DND-41 (cell line): ENCODE results near the gene PDF.
"Not testable (repeated sequence)": the region's sequence is repeated elsewhere in the genome, so short reads cannot be mapped to it uniquely, and the experiment has no call there.

Experiments
- ATAC-seq: fragments of 200-7000 bp; cut with Tn5 transposase; 3 replicates; pipeline ENCODE4 v1.9.1; 2021; ENCODE audit warnings: low read depth; ENCODE audit not compliant: insufficient read depth
- DNase-seq: peaks from one replicate; pipeline ENCODE4 v3.0.0-alpha.2; 2020
- H2AFZ ChIP-seq: 2 replicates; pipeline ENCODE4 v1.6.0; 2012; ENCODE audit warnings: low read depth, low read length
- H3K27ac ChIP-seq: 2 replicates; pipeline ENCODE4 v1.5.1; 2012; ENCODE audit warnings: low read length, inconsistent platforms
- H3K27me3 ChIP-seq: fragments of 200-600 bp; sonication (generic); 2 replicates; pipeline ENCODE4 v1.6.0; 2012; ENCODE audit warnings: low read length, mild to moderate bottlenecking, inconsistent platforms; ENCODE audit not compliant: insufficient read depth, poor library complexity
- H3K36me3 ChIP-seq: 2 replicates; pipeline ENCODE4 v1.5.1; 2012; ENCODE audit warnings: low read length, inconsistent platforms; ENCODE audit not compliant: insufficient read depth
- H3K4me1 ChIP-seq: 2 replicates; pipeline ENCODE4 v1.5.1; 2012; ENCODE audit warnings: mild to moderate bottlenecking, low read length; ENCODE audit not compliant: insufficient read depth
- H3K4me2 ChIP-seq: 2 replicates; pipeline ENCODE4 v1.6.0; 2012; ENCODE audit warnings: mild to moderate bottlenecking, moderate library complexity, low read length, inconsistent platforms; ENCODE audit not compliant: insufficient read depth
- H3K4me3 ChIP-seq, 2 experiments: fragments of 200-600 bp in 1 of 2; shearing (Covaris generic) in 1 of 2; 2 replicates each; pipeline ENCODE4 v1.5.1; 2012 to 2016; ENCODE audit warnings: inconsistent platforms in 2 of 2, low read length in 2 of 2, mild to moderate bottlenecking in 2 of 2, low read depth in 1 of 2, moderate library complexity in 1 of 2
- H3K79me2 ChIP-seq: 2 replicates; pipeline ENCODE4 v1.6.0; 2012; ENCODE audit warnings: low read length, inconsistent platforms; ENCODE audit not compliant: insufficient read depth
- H3K9ac ChIP-seq: 2 replicates; pipeline ENCODE4 v1.6.0; 2012; ENCODE audit warnings: low read depth, mild to moderate bottlenecking, inconsistent platforms, low read length, moderate library complexity
- H3K9me3 ChIP-seq: 2 replicates; pipeline ENCODE4 v1.5.1; 2012; ENCODE audit warnings: low read length, moderate library complexity, mild to moderate bottlenecking, inconsistent platforms; ENCODE audit not compliant: insufficient read depth, severe bottlenecking
- H4K20me1 ChIP-seq: 2 replicates; pipeline ENCODE4 v1.6.0; 2012; ENCODE audit warnings: low read length; ENCODE audit not compliant: insufficient read depth
- CTCF ChIP-seq: IDR thresholded peaks from 2 replicates; pipeline ENCODE4 v1.5.1; 2012; ENCODE audit warnings: borderline replicate concordance, low read length, moderate library complexity, mild to moderate bottlenecking; ENCODE audit not compliant: poor library complexity, severe bottlenecking; ENCODE audit errors: extremely low read depth
- EZH2 ChIP-seq: IDR thresholded peaks from 3 replicates; pipeline ENCODE4 v1.6.1; 2012; ENCODE audit warnings: borderline replicate concordance, low read depth, mild to moderate bottlenecking, moderate library complexity, low read length, inconsistent platforms; ENCODE audit not compliant: severe bottlenecking

PDF gene

GRCh38 chr16:69364088-69364487 lies 33.7 kb upstream of the PDF start:
- ATAC-seq (no peak), DNase-seq (no peak)
- Histone ChIP-seq H4K20me1 (peaks cover 22% of the 10 kb centered on the region; the same call in 1 of the 2 replicates), H3K4me3 (no peak overlapping the region), H3K27me3 (no peaks in the 10 kb centered on the region), H3K36me3 (peaks cover 82% of the 10 kb centered on the region), H3K4me1 (no peaks in the 10 kb centered on the region), H3K9ac (no peak overlapping the region), H3K79me2 (no peaks in the 10 kb centered on the region; the same call in 1 of the 2 replicates), H3K27ac (no peak overlapping the region), H3K9me3 (no peaks in the 10 kb centered on the region), H3K4me2 (no peak overlapping the region), H2AFZ (no peak overlapping the region)
- TF ChIP-seq EZH2 (no peak), CTCF (no peak)

GRCh38 chr16:69363281-69363717 lies 32.9 kb upstream of the PDF start:
- no peak for ATAC-seq
- Histone ChIP-seq H3K9me3 (no peaks in the 10 kb centered on the region), H3K9ac (no peak overlapping the region), H3K27me3 (no peaks in the 10 kb centered on the region), H3K79me2 (no peaks in the 10 kb centered on the region; the same call in 1 of the 2 replicates), H3K27ac (no peak overlapping the region), H3K4me2 (no peak overlapping the region), H3K4me3 (no peak overlapping the region), H3K36me3 (peaks cover 74% of the 10 kb centered on the region), H3K4me1 (no peaks in the 10 kb centered on the region), H4K20me1 (peaks cover 22% of the 10 kb centered on the region; the same call in 1 of the 2 replicates), H2AFZ (no peak overlapping the region)
- TF ChIP-seq CTCF (no peak), EZH2 (no peak)
- no peak for DNase-seq

- H3K4me1 ChIP-seq, result not testable (repeated sequence)
Measured at GRCh38 chr16:69360070-69360469, 29.7 kb upstream of the PDF start.

GRCh38 chr16:69351309-69352027 lies 21.1 kb upstream of the PDF start, which contains the start of gene TMED6:
TMED6 (minus strand) TSS chr16:69351786; CDS start chr16:69351753, 33 bp downstream.
- Histone ChIP-seq H3K4me1 (no peaks in the 10 kb centered on the region), H2AFZ (no peak within 1 kb of the TSS), H4K20me1 (no peaks in the 10 kb centered on the region), H3K36me3 (peaks cover 22% of the 10 kb centered on the region), H3K4me2 (no peak within 1 kb of the TSS), H3K27me3 (no peaks in the 10 kb centered on the region), H3K79me2 (no peaks in the 10 kb centered on the region), H3K9me3 (no peaks in the 10 kb centered on the region), H3K9ac (no peak within 1 kb of the TSS), H3K4me3 (no peak within 1 kb of the TSS), H3K27ac (no peak within 1 kb of the TSS)
- DNase-seq (no peak), ATAC-seq (no peak)
- TF ChIP-seq CTCF, result no peak
- no peak for TF ChIP-seq EZH2

More at GRCh38 chr16:69360070-69360469, 29.7 kb upstream of the PDF start:
- H2AFZ ChIP-seq, H3K9me3 ChIP-seq, H3K27ac ChIP-seq, DNase-seq, H3K9ac ChIP-seq, H3K4me2 ChIP-seq, ATAC-seq, H3K4me3 ChIP-seq, H3K27me3 ChIP-seq, H3K79me2 ChIP-seq: not testable (repeated sequence)
- Histone ChIP-seq H4K20me1 (peaks cover 17% of the 10 kb centered on the region; the same call in 1 of the 2 replicates), H3K36me3 (peaks cover 59% of the 10 kb centered on the region)
